GM19238 (cell line): Measurements from ENCODE around the gene CDC42EP2.
A peak's percentile ranks its signal among the peaks of the same experiment; 100 is the strongest.
"Not testable (repeated sequence)": the region's sequence is repeated elsewhere in the genome, so short reads cannot be mapped to it uniquely, and the experiment has no call there.

Experiments
- DNase-seq: peaks from one replicate; pipeline ENCODE4 v3.0.0; 2011; ENCODE audit warnings: low spot score; ENCODE audit not compliant: insufficient read length

Gene CDC42EP2

GRCh38 chr11:65317025-65317786 lies 2.5 kb downstream of the CDC42EP2 start:
- no peak for DNase-seq

DNA sequence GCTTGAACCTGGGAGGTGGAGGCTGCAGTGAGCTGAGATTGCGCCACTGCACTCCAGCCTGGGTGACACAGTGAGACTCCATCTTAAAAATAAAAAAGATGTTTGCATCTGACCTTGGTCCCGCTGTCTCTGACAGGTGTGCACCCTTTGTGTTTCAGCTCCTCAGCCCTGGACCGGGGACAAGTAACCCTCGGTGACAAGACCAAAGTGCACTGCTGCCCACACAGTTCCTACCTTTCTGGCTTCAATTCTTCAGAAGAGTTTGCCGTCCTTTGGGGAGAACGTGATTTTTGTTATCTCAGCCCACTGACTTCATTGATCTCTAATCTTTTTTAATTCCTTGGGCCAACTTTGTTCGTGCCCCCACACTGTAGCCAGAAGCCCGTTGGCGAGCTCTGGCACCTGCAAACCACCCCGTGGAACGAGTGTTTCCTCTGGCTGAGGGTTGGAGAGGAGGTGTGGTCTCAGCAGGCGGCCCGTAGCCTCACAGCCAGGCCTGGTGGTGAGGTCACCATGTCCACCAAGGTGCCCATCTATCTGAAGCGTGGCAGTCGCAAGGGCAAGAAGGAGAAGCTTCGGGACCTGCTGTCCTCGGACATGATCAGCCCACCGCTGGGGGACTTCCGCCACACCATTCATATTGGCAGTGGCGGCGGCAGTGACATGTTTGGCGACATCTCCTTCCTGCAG lies 5.9 kb downstream of the CDC42EP2 start:
- no peak for DNase-seq

DNA sequence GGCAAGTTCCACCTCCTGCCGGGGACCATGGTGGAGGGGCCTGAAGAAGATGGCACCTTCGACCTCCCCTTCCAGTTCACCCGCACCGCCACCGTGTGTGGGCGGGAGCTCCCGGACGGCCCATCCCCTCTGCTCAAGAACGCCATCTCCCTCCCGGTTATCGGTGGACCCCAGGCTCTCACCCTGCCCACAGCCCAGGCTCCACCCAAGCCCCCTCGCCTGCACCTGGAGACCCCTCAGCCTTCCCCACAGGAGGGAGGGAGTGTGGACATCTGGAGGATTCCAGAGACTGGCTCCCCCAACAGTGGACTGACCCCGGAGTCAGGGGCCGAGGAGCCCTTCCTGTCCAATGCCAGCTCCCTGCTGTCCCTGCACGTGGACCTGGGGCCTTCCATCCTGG lies 6.4 kb downstream of the CDC42EP2 start:
- no peak for DNase-seq

DNA sequence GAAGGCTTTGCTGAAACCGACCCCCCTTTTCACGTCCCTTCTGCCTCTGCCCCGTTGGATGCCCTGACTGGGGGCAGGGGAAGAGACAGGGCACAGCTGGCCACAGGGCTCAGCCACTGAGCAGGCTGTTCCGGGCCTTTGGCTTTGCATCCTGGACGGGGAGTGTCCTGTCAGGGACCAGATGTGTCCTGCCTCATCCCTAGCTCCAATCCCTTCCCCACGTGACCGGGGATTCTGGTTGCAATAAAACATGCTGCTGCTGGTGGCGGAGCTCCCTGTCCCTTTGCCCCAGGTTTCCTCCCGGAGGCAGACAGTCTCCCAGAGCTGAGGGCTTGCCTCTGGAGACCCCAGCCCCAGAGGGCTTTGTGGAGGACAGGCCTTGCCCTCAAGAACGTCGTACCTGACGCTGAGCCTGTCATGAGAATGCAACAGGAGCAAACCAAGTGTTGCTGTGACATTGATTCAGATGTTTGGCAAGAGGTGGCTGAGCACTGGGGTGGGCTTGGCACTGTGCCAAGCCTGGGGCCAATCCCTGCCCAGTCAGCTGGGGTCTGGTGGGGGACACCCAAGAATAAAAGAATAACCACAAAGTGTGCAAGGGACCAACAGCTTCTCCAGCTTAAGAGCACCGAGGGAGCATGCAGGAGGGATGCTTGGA lies 7.3 kb downstream of the CDC42EP2 start:
- DNase-seq, result no peak

- DNase-seq, result no peak
Measured at GRCh38 chr11:65323813-65324212, 9.1 kb downstream of the CDC42EP2 start.

DNA sequence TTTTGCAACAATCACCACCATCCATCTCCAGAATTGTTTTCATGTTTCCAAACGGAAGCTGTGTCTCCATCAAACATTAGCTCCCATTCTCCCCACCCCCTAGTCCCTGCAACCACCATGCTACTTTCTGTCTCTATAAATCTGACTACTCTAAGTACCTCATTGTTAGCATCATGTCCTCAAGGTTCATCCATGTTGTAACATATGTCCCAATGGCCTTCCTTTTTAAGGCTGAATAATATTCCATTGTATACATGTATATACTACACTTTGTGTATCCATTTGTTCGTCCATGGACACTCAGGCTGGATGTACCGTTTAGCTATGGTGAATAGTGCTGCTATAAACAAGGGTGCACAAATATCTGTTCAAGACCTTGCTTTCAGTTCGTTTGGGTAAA lies 10.8 kb downstream of the CDC42EP2 start:
- no peak for DNase-seq

DNA sequence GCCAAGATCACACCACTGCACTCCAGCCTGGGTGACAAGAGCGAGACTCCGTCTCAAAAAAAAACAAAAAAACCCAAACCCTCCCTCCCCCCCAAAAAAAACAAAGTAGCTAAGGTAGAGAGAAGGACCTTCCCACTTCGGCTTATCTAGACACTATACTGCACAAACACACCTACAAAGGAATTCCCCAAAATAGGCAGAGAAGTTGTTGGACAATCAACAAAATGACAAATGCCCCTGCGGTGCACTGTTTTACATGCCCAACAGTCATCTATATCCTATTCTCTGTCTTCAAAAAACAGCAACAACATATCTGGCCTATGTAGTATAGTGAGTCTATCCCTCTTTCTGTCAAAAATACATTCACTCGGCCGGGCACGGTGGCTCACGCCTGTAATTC lies 12.4 kb downstream of the CDC42EP2 start:
- no peak for DNase-seq

DNA sequence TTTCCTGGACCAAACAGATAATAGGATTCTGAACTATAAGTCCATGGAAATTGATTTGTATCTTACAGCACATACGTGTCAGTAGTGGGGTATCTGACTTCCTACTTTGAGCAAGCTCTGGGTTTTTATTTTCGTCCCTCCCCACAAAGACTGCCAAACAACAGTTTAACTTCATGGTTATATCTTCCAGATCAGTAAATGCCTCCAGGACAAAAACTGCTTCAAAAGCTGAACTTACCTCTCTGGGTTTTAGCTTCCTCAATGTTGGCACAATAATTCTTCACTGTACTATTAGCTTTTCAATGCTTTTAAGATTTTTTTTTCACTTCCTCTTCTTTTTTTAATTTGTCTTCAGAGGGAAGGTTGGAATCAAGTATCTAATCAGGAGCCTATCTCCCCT lies 14.8 kb downstream of the CDC42EP2 start:
- no peak for DNase-seq

DNA sequence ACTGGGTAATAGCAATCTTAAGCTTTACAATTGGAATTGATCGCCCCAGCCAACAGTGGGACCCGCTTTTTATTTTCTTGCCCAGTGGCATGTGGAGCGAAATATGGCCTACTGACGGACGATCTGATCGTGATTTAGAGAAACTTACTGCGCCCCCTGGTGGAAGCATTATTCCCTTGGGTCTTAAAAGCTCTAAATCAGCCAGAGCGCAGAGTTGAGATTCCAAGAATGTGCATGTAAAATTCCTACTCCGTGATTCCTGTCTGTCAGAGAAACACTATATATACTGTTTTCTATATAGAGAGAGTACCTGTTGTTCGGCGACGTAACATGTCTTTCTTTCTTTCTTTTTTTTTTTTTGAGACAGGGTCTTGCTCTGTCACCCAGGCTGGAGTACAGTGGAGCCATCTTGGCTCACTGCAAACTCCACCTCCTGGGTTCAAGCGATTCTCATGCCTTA lies 15.3 kb downstream of the CDC42EP2 start:
- peak; percentile 63 for DNase-seq

GRCh38 chr11:65330544-65330943 lies 15.9 kb downstream of the CDC42EP2 start:
- DNase-seq, result no peak

GRCh38 chr11:65332591-65332990 lies 17.9 kb downstream of the CDC42EP2 start:
- not testable (repeated sequence) for DNase-seq

GRCh38 chr11:65334696-65335295 lies 20.1 kb downstream of the CDC42EP2 start:
- no peak for DNase-seq

DNA sequence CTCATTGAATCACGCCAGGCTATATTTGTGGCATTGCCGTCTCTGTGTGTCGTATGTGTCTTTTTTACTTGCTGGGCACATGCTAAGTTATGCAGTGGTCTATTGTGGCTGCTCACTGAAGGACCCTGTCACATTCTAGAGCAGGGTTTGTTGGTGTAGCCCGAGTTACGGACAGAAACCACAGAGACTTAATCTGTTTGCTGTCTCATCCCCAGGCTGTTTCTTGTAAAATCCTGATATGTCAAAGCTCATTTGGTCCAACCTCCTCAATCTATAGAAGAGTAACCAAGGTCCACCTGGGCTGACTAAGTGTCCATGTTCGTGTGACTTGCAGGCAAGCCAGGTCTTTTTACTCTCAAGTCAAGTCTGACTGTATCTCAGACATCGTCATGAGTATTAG lies 24.0 kb downstream of the CDC42EP2 start:
- no peak for DNase-seq

DNA sequence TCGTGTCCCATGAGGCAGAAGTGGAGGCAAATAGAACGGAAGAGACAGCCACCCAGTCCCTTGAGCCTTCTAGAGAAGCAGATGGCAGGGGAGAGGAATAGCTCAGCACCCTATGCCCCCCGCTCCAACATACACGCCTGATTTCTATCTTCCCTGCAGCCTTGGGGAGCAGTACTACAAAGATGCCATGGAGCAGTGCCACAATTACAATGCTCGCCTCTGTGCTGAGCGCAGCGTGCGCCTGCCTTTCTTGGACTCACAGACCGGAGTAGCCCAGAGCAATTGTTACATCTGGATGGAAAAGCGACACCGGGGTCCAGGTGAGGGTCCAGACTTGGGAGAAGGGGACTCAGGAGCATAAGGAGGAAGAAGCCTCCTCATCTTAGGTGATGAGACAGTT lies 25.6 kb downstream of the CDC42EP2 start:
- DNase-seq, result no peak

GRCh38 chr11:65341856-65342255 lies 27.2 kb downstream of the CDC42EP2 start:
- DNase-seq, result no peak

DNA sequence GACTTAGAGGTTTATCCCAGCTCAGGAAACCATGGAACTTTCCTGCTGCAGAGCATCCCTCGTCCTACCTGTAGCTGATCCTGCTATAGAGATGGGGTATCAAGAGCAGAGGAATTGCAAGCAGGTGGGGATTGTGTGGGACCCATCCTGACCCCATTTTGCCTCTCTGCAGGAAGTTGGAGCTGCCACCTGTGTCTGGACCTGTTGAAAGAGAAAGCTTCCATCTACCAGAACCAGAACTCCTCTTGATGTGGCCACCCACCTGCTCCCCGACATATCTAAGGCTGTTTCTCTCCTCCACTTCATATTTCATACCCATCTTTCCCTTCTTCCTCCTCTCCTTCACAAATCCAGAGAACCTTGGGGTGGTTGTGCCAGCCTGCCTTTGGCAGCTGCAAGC lies 36.8 kb downstream of the CDC42EP2 start:
- no peak for DNase-seq

DNA sequence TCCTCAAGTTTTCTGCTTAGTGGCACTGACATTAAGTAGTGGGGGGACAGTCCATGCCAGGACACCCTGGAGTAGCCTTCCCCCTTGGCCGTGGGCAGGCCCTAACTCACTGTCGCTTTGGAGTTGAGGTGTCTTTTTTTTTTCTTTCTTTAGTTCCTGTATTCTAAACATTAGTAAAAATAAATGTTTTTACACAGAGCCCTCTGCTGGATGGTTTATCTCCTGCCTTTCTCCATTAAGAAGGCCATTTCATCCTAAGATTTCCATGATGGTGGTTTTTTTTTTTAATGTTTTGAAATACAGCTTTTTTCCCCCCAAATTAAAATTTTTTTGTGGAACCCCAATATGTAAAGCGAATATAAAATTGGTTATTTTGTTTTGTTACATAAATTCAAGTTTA lies 38.1 kb downstream of the CDC42EP2 start:
- DNase-seq, result no peak

DNA sequence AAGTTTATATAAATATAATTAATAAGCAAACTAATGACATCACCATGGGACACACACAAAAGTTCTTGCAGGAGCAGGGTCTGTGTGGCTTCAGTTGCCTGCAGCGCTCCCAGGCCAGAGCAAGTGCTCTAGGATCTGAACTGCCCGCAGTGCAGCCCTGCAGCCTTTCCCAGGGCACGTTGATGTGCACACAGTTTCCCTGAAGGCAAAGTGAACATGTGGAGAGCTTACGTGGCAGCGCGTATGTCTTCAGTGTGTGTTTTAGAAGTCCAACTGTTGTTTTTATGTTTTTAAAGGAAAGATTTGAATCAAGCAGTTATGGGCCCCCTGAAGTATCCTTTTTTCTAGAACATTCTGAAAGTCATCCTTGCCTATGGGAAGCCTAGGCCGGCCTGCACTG lies 38.7 kb downstream of the CDC42EP2 start:
- no peak for DNase-seq

DNA sequence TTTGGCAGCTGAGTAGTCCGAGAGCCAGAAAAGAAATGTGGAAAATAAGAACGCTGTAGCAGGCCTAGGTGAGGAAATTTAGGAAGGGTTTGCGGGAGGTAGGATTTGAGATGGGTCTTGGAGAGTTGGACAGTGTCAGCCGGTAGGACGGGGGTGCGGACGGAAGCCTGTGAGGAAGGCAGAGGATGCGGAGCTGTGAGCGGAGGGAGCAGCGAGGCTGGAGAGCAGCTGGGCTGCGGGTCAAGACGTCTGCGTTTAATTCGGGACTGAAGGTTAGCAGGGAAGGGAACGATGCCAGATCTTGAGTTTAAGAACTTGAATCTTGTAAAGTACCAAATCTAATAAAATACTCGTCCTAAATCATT lies 39.2 kb downstream of the CDC42EP2 start:
- DNase-seq, result no peak

DNA sequence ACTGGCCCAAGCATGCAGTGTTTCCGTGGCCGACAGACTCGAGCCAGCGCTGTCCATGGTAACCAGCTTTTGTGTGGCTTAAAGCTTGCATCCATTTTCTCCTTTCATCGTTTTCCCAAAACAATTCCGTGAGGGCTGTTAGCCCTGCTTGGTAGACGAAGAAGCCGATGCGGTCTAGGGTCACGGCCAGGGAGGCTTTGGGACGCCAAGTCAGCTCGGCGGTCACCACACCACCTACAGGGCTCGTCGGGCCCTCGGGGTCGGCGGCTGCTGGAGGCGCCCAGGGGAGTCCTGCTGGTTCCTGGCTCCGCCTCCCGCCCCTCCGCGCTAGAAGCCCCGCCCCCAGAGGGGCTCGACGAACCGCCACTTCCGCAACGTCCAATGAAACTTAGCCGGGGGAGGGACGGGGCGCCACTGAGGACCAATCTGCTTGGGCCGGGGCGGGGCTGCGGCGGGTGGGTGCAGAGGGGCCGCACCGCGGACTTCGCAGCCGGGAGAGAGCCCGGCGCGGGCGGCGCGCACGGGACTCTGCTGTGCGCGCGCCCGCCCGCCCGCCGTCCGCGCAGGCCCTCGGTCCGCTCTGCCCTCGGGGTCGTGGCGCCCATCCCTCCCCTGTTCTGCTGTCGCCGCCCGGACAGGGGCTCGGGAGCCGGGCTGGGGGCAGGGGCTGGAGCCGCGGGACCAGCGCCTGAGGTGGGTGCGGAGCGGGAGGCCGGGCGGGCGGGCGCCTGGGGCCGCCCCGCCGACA lies 39.8 kb downstream of the CDC42EP2 start, which contains the start of gene TIGD3:
TSS of gene TIGD3 (plus strand) at position 487 of the 748 bp plus-strand sequence. CDS start 1,058 bp downstream, outside the sequence.
- peak; percentile 100 for DNase-seq
